ENCODE data around the gene MYLK3.
"Not testable (repeated sequence)": the region's sequence is repeated elsewhere in the genome, so short reads cannot be mapped to it uniquely, and the experiment has no call there.

MYLK3 gene

GRCh38 chr16:46686815-46687473 lies 61.2 kb downstream of the MYLK3 start:
- no peak for TF ChIP-seq CTCF (conservative IDR thresholded peaks at IDR 0.05; ENCODE audit: low read depth, low read length)
- H3K79me2 ChIP-seq (ENCODE audit: insufficient read depth, low read depth) = peaks cover 71% of the 10 kb centered on the region
- no peaks in the 10 kb centered on the region for H3K36me3 ChIP-seq (ENCODE audit: insufficient read depth)
- no peak overlapping the region for H3K27ac ChIP-seq
- no peak overlapping the region for H3K4me3 ChIP-seq (IDR thresholded peaks at IDR 0.05; ENCODE audit: insufficient read depth, low read depth, low read length)
- no peaks in the 10 kb centered on the region for H3K27me3 ChIP-seq (ENCODE audit: insufficient read depth, low read depth)
- peak overlapping the region; percentile 88; the same call in 1 of the 2 replicates for H3K4me2 ChIP-seq
- peaks cover 4% of the 10 kb centered on the region; the same call in 1 of the 2 replicates for H4K20me1 ChIP-seq (ENCODE audit: insufficient read depth)
- H2AFZ ChIP-seq (ENCODE audit: low read depth) = no peak overlapping the region
- peaks cover 34% of the 10 kb centered on the region for H3K4me1 ChIP-seq (ENCODE audit: low read depth, poor library complexity, severe bottlenecking)
- no peak overlapping the region for H3K9ac ChIP-seq

DNA sequence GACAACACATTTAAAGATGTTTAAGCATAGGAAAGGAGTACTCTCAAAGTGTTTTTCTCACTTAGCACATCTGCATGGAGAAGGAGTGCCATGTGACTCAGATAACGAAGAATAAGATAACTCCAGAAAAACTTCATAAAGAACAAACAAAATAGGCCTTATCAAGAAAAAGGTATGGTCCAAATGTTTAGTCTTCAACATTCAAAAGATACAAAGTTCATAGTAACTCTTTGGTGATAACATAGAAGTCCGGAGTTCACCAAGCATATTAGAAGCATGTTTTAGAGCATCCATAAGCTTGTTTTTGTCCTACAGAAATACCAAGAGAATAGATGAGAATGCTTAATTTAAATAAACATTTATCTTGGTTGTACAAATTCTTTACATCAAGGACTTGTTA lies 66.3 kb downstream of the MYLK3 start:
- H2AFZ ChIP-seq (ENCODE audit: low read depth); H3K4me2 ChIP-seq; H3K9ac ChIP-seq; H3K27ac ChIP-seq; H3K36me3 ChIP-seq (ENCODE audit: insufficient read depth); H3K27me3 ChIP-seq (ENCODE audit: insufficient read depth, low read depth); H3K4me3 ChIP-seq (IDR thresholded peaks at IDR 0.05; ENCODE audit: insufficient read depth, low read depth, low read length); H4K20me1 ChIP-seq (ENCODE audit: insufficient read depth): not testable (repeated sequence)
- Histone ChIP-seq H3K79me2 (ENCODE audit: insufficient read depth, low read depth) (peaks cover 37% of the 10 kb centered on the region), H3K4me1 (ENCODE audit: low read depth, poor library complexity, severe bottlenecking) (peaks cover 12% of the 10 kb centered on the region)

- not testable (repeated sequence) for H3K9ac ChIP-seq; H3K4me3 ChIP-seq (IDR thresholded peaks at IDR 0.05; ENCODE audit: insufficient read depth, low read depth, low read length); H3K27ac ChIP-seq; H4K20me1 ChIP-seq (ENCODE audit: insufficient read depth); H2AFZ ChIP-seq (ENCODE audit: low read depth); H3K79me2 ChIP-seq (ENCODE audit: insufficient read depth, low read depth); H3K4me2 ChIP-seq; H3K27me3 ChIP-seq (ENCODE audit: insufficient read depth, low read depth); H3K36me3 ChIP-seq (ENCODE audit: insufficient read depth); H3K4me1 ChIP-seq (ENCODE audit: low read depth, poor library complexity, severe bottlenecking)
These were observed 70.2 kb downstream of the MYLK3 start for GRCh38 chr16:46677943-46678342.

GRCh38 chr16:46673320-46674013 lies 74.7 kb downstream of the MYLK3 start:
- Histone ChIP-seq H3K36me3 (ENCODE audit: insufficient read depth) (no peaks in the 10 kb centered on the region; the same call in 1 of the 2 replicates), H3K4me1 (ENCODE audit: low read depth, poor library complexity, severe bottlenecking) (no peaks in the 10 kb centered on the region), H3K4me2 (no peak overlapping the region), H2AFZ (ENCODE audit: low read depth) (no peak overlapping the region), H3K9ac (no peak overlapping the region), H3K4me3 (IDR thresholded peaks at IDR 0.05; ENCODE audit: insufficient read depth, low read depth, low read length) (no peak overlapping the region), H3K27ac (no peak overlapping the region), H4K20me1 (ENCODE audit: insufficient read depth) (no peaks in the 10 kb centered on the region), H3K27me3 (ENCODE audit: insufficient read depth, low read depth) (no peaks in the 10 kb centered on the region), H3K79me2 (ENCODE audit: insufficient read depth, low read depth) (no peaks in the 10 kb centered on the region)
- TF ChIP-seq CTCF (conservative IDR thresholded peaks at IDR 0.05; ENCODE audit: low read depth, low read length) = peak; percentile 92

DNA sequence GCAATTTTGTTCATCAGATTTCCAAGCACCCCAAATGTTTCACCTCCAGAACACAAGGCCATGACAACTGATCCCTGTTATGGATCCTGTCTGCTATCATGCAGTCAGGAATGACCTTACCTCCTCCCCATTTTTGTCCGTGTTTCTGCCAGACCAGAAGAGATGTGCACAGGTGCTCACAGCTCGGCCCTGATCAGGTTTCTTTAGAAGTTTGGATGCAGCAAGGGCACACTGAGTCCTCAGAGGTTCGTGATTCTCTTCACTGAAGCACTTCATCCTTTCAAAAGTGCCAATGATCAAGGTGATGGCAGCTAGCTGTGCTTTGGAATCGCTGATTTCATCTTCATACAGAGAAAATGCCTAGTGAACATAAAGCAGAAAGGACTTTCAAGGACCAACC lies 86.0 kb downstream of the MYLK3 start:
- no peak overlapping the region for H3K4me3 ChIP-seq (IDR thresholded peaks at IDR 0.05; ENCODE audit: insufficient read depth, low read depth, low read length)
- H2AFZ ChIP-seq (ENCODE audit: low read depth) = no peak overlapping the region
- peaks cover 27% of the 10 kb centered on the region for H3K4me1 ChIP-seq (ENCODE audit: low read depth, poor library complexity, severe bottlenecking)
- H3K27ac ChIP-seq = no peak overlapping the region
- H3K27me3 ChIP-seq (ENCODE audit: insufficient read depth, low read depth) = no peaks in the 10 kb centered on the region
- peaks cover 5% of the 10 kb centered on the region; the same call in 1 of the 2 replicates for H3K36me3 ChIP-seq (ENCODE audit: insufficient read depth)
- no peak for TF ChIP-seq CTCF (conservative IDR thresholded peaks at IDR 0.05; ENCODE audit: low read depth, low read length)
- no peaks in the 10 kb centered on the region for H3K79me2 ChIP-seq (ENCODE audit: insufficient read depth, low read depth)
- H3K4me2 ChIP-seq = no peak overlapping the region
- H3K9ac ChIP-seq = no peak overlapping the region
- H4K20me1 ChIP-seq (ENCODE audit: insufficient read depth) = no peaks in the 10 kb centered on the region
